Panc1 (cell line): ENCODE measurements around the gene LRRC26.

ENCODE experiments used
- SIN3A ChIP-seq: IDR thresholded peaks from 2 replicates; pipeline ENCODE4 v1.6.1; 2012; ENCODE audit warnings: low read depth, mild to moderate bottlenecking, low read length, moderate library complexity, borderline replicate concordance; ENCODE audit not compliant: insufficient read depth
- TCF7L2 ChIP-seq: IDR thresholded peaks from 2 replicates; pipeline ENCODE4 v1.6.1; 2011; ENCODE audit warnings: mild to moderate bottlenecking, low read depth, low read length, inconsistent platforms
- TF ChIP-seq, protein P1 (sequence below): fragments of 450-650 bp; IDR thresholded peaks from 2 replicates; pipeline ENCODE4 v1.5.1; 2017; ENCODE audit warnings: mild to moderate bottlenecking

DNA sequence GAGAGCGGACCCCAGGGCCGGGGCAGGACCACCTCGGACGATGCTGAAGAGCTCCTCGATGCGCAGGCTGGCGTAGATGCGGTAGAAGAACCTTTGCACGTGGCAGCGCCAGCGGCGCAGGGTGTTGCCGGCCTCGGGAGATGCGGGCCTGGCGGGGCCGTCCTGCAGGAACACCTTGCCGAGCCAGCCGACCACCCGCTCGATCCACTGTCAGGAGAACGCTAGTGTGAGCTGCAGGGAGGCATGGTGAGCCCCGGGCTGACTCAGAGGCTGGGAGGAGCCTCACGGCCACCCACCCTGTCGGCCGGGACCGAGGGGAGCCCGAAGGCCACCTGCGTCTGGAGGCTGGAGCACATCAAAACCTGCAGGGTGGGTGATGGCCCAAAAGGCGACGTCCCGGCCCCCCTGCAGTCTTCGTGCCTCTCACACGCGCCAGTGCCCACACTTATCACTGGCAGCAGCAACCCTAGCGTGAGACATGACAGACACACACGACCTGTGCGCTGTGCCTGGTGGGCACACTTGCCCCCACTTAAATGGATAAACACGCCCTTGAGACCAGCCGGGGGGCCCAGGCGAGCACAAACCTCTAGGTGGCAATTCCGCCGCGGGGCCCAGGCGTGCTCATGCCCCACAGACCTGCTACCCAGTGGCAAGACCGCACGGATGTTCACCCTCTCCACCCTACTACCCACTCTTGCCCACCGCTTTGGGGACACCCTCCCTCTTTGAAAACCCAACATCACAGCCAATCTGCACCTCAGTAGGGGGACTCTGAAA lies 15.2 kb upstream of the LRRC26 start:
- TF ChIP-seq SIN3A: no peak
- TF ChIP-seq, protein P1, sequence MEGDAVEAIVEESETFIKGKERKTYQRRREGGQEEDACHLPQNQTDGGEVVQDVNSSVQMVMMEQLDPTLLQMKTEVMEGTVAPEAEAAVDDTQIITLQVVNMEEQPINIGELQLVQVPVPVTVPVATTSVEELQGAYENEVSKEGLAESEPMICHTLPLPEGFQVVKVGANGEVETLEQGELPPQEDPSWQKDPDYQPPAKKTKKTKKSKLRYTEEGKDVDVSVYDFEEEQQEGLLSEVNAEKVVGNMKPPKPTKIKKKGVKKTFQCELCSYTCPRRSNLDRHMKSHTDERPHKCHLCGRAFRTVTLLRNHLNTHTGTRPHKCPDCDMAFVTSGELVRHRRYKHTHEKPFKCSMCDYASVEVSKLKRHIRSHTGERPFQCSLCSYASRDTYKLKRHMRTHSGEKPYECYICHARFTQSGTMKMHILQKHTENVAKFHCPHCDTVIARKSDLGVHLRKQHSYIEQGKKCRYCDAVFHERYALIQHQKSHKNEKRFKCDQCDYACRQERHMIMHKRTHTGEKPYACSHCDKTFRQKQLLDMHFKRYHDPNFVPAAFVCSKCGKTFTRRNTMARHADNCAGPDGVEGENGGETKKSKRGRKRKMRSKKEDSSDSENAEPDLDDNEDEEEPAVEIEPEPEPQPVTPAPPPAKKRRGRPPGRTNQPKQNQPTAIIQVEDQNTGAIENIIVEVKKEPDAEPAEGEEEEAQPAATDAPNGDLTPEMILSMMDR: no peak
- TF ChIP-seq TCF7L2: no peak
